HFFc6 (cell line): ENCODE data around the gene MDM4. TPM values are rescaled to one million over a fixed set of nuclear protein-coding genes. Genes with fewer than 3 reads are reported as not detected.
A peak's percentile ranks its signal among the peaks of the same experiment; 100 is the strongest.
"Not testable (repeated sequence)": the region's sequence is repeated elsewhere in the genome, so short reads cannot be mapped to it uniquely, and the experiment has no call there.

Experiments
- DNase-seq: peaks from one replicate; pipeline ENCODE4 v3.0.0-alpha.2; 2018
- H3K27ac Mint-ChIP-seq: 2 replicates; pipeline ENCODE4 v1.8.0; 2020; ENCODE audit warnings: mild to moderate bottlenecking, mixed read lengths
- H3K27me3 Mint-ChIP-seq: 2 replicates; pipeline ENCODE4 v1.8.0; 2021; ENCODE audit warnings: mild to moderate bottlenecking, moderate library complexity, mixed read lengths; ENCODE audit not compliant: insufficient read depth
- H3K36me3 Mint-ChIP-seq: 2 replicates; pipeline ENCODE4 v1.8.0; 2021; ENCODE audit warnings: low read depth, mixed read lengths
- H3K4me1 Mint-ChIP-seq: 2 replicates; pipeline ENCODE4 v1.8.0; 2020; ENCODE audit warnings: low read depth, mixed read lengths
- H3K4me3 Mint-ChIP-seq: 2 replicates; pipeline ENCODE4 v1.8.0; 2020; ENCODE audit warnings: mild to moderate bottlenecking, moderate library complexity, mixed read lengths
- H3K9me3 Mint-ChIP-seq: 2 replicates; pipeline ENCODE4 v1.8.0; 2020; ENCODE audit warnings: mild to moderate bottlenecking, mixed read lengths
- CTCF ChIP-seq: fragments of 200-600 bp; sonication (generic); IDR thresholded peaks from 2 replicates; pipeline ENCODE4 v1.5.0; 2021; ENCODE audit warnings: antibody characterized with exemption, mild to moderate bottlenecking
- total RNA-seq, 6 experiments: library from RNA; stranded (reverse); fragmentation: NEBNext Ultra II Directional; extraction: Animal tissue kit (Norgen Biotek cat#: 25700); gene quantifications; 2 replicates in 1 of 6; 3 replicates in 5 of 6; pipeline ENCODE4 v1.2.3, GENCODE V29; 2021

MDM4 gene
- total RNA-seq, 6 experiments from 2014 or later: 21.9 to 28.1 (median 22.7) TPM

GRCh38 chr1:204550926-204551325 is 34.7 kb downstream of the MDM4 start:
- no peak for DNase-seq
- H3K4me1 Mint-ChIP-seq: peaks cover 10% of the 10 kb centered on the region
- TF ChIP-seq CTCF: no peak
- no peaks in the 10 kb centered on the region for H3K9me3 Mint-ChIP-seq
- H3K36me3 Mint-ChIP-seq: peaks cover 44% of the 10 kb centered on the region
- H3K27me3 Mint-ChIP-seq: no peaks in the 10 kb centered on the region
- no peak overlapping the region for H3K4me3 Mint-ChIP-seq
- H3K27ac Mint-ChIP-seq: no peak overlapping the region

DNA sequence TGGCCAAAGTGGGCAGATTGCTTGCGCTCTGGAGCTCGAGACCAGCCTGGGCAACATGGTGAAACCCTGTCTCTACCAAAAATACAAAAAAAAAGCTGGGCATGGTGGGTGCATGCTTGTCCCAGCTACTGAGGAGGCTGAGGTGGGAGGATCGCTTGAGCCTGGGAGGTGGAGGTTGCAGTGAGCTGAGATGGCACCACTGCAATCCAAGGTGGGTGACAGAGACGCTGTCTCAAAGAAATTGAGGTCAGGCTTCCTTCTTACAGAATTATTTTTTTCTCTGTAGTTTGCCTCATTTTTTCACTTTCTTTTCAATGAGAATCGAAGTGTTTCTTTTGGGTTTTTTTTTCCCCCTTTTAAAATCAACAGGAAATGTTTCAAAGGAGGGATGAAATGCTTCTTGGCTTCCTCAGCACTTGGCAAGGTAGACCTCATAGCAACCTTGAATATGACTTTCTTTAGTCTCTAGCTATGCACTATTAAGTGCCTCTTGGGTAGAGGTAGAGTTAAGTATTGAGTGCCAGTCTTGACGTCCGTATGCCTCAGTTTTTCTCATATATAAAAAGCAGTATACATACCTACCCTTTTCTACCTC is 40.3 kb downstream of the MDM4 start:
- Mint-ChIP-seq H3K36me3 (no peaks in the 10 kb centered on the region; the same call in none of the 2 replicates), H3K9me3 (no peaks in the 10 kb centered on the region), H3K27ac (no peak overlapping the region), H3K27me3 (no peaks in the 10 kb centered on the region), H3K4me3 (no peak overlapping the region), H3K4me1 (peaks cover 31% of the 10 kb centered on the region)
- DNase-seq: no peak
- no peak for TF ChIP-seq CTCF

- no peaks in the 10 kb centered on the region for H3K27me3 Mint-ChIP-seq
- no peaks in the 10 kb centered on the region for H3K9me3 Mint-ChIP-seq
- no peaks in the 10 kb centered on the region; the same call in none of the 2 replicates for H3K36me3 Mint-ChIP-seq
- no peak overlapping the region for H3K4me3 Mint-ChIP-seq
- H3K4me1 Mint-ChIP-seq: peaks cover 26% of the 10 kb centered on the region
- TF ChIP-seq CTCF: no peak
- no peak for DNase-seq
- H3K27ac Mint-ChIP-seq: no peak overlapping the region
Observed at GRCh38 chr1:204558467-204558866, 42.3 kb downstream of the MDM4 start.

- H3K27ac Mint-ChIP-seq, H3K9me3 Mint-ChIP-seq, H3K27me3 Mint-ChIP-seq, H3K36me3 Mint-ChIP-seq, DNase-seq, H3K4me3 Mint-ChIP-seq: not testable (repeated sequence)
- H3K4me1 Mint-ChIP-seq: peaks cover 27% of the 10 kb centered on the region
Observed at GRCh38 chr1:204560002-204560401, 43.8 kb downstream of the MDM4 start.

DNA sequence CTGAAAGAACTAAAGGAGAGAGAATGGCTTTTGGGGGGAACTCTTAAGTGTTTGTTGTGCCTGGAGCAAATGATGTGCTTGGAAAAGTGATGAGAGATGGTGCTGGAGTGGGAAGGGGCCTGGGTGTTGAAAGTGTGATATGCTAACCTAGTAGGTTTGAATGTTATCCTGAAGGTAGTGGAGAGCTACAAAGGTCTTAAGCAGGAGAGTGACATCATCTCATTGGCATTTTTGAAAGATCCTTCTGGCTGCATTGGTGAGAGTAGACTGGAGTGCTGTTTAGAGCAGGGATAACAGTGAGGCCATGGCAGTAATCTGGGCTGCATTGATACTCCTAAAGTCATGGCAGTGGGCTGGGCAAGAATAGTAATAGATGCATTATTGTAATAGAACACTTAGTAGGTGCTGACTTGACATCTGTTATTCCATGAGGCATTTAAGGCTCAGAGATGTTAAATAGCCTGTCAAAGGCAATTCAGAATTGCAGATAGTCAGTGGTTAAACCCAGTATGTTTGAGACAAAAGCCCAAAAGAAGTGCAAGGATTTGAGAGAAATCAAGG is 44.5 kb downstream of the MDM4 start:
- H3K4me1 Mint-ChIP-seq: peaks cover 34% of the 10 kb centered on the region
- no peak overlapping the region for H3K4me3 Mint-ChIP-seq
- no peak for TF ChIP-seq CTCF
- peak; percentile 28 for DNase-seq
- H3K9me3 Mint-ChIP-seq: no peaks in the 10 kb centered on the region
- H3K27me3 Mint-ChIP-seq: no peaks in the 10 kb centered on the region
- H3K36me3 Mint-ChIP-seq: no peaks in the 10 kb centered on the region; the same call in 1 of the 2 replicates
- no peak overlapping the region for H3K27ac Mint-ChIP-seq

DNA sequence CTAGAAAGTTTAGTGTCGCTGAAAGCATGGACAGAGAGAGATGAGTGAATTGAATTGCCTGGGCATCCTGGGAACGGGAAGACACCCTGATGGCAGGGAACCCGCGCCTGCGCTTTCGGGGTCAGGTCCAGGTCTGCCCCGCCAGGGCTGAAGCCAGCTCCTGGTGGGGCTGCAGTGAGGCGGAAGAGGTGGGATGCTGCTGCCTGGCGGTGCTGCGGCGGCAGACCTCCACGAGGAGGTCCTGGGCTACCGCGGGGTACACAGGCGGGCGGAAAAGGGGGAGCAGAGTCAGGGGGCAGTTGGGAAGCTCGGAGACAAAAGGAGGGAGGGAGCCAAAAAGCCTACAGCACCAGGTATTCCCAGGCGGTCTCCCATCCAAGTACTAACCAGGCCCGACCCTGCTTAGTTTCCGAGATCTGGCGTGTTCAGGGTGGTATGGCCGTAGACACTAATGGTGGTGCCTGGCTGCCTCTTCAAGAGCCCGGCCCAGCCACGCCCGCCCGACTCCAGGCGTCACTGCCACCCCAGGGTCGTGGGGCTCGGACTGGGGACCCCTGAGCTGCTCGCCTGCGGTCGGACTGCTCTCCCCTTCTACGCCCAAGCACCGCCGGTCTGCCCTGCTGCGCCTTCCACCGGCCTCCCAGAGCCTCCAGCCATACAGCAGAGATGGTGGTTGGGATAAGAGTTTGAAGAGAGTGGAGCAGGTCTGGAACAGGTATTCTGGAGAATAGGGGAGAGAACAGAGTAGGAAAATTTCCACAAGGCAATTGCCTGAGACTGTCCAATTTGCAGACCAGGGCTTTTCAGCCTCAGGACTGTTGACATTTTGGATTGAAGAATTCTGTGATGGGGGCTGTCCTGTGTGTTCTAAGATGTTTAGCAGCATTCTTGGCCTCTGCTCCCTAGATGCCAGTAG is 46.1 kb downstream of the MDM4 start:
- no peak for DNase-seq
- Mint-ChIP-seq H3K36me3 (no peaks in the 10 kb centered on the region; the same call in 1 of the 2 replicates), H3K27ac (no peak overlapping the region), H3K27me3 (no peaks in the 10 kb centered on the region), H3K4me1 (peaks cover 25% of the 10 kb centered on the region), H3K9me3 (no peaks in the 10 kb centered on the region), H3K4me3 (no peak overlapping the region)
- no peak for TF ChIP-seq CTCF
